IPS-15b (cell line): Measurements from ENCODE around the gene GET4.

ENCODE experiments used
- H3K27me3 ChIP-seq: one replicate; pipeline ENCODE4 v1.6.1; 2013; ENCODE audit warnings: low read length; ENCODE audit not compliant: control insufficient read depth, insufficient read depth
- H3K36me3 ChIP-seq: one replicate; pipeline ENCODE4 v1.6.1; 2013; ENCODE audit warnings: low read length; ENCODE audit not compliant: control insufficient read depth, insufficient read depth
- H3K4me1 ChIP-seq: one replicate; pipeline ENCODE4 v1.6.1; 2013; ENCODE audit warnings: mild to moderate bottlenecking, low read length; ENCODE audit not compliant: control insufficient read depth, insufficient read depth
- H3K4me3 ChIP-seq: one replicate; pipeline ENCODE4 v1.5.1; 2013; ENCODE audit warnings: low read depth, low read length
- H3K9ac ChIP-seq: one replicate; pipeline ENCODE4 v1.6.1; 2013; ENCODE audit warnings: low read depth, mild to moderate bottlenecking, low read length
- H3K9me3 ChIP-seq: one replicate; pipeline ENCODE4 v1.6.1; 2013; ENCODE audit warnings: mild to moderate bottlenecking, low read length; ENCODE audit not compliant: control insufficient read depth, insufficient read depth

Gene GET4

DNA sequence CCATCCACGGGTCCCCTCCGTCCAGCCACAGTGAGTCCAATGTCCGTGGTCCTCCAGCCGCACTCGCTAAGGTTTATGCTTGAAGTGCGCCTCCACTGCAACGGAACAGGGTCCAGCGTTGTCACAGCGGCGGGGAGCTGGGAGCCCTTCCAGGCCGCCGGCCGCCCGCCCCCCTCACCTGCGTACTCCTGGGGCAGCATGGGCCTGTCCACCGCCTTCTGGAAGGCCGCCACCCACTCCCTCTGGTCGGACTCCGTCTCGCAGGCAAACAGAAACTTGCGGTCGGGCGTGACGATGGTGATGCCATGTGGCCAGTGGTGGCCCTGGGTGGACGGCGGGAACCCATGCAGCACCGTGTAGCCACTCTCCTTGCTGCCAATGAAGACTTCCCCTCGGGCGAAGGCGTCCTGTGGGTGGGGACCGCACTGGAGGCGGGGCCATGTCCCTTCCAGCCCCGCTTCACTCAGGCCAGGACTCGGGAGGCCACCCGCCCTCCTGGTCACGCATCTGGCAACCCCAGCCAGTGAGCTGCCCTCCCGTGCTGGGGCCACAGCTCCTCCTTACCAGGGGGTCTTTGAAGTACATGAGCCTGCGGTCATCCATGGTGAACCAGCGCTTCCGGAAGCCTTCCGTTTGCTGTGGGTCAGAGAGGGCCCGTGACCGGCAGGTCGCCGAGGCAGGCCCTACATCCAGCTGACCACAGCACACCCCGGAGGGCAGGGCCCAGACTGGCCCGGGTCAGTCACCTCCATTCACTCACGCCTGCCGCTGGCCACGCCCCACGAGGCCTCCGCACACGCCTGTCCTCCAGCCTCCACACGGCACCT lies 22.7 kb downstream of the GET4 start:
- Histone ChIP-seq H3K4me3 (no peak overlapping the region), H3K36me3 (peaks cover 29% of the 10 kb centered on the region), H3K27me3 (no peaks in the 10 kb centered on the region), H3K9ac (no peak overlapping the region), H3K4me1 (no peaks in the 10 kb centered on the region), H3K9me3 (no peaks in the 10 kb centered on the region)

DNA sequence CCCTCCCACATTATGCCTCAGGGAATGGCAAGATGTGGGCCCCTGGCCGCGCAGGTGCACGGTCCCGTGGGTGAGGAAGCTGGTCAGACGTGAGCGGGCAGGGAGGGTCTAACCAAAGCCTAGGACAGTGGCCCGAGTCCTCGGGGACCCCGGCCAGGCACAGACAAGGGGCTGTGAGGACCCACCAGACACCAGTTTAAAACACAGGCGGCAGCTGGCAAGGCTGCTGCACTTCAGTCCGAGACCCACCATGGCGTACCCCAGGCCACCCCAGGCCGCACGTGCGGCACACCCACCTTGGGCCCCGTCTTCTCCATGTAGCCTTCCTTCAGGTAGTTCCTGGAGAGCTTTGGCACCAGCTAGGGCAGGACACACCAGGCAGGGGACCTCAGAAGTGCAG lies 23.5 kb downstream of the GET4 start:
- Histone ChIP-seq H3K4me3 (no peak overlapping the region), H3K9me3 (no peaks in the 10 kb centered on the region), H3K4me1 (no peaks in the 10 kb centered on the region), H3K27me3 (no peaks in the 10 kb centered on the region), H3K36me3 (peaks cover 23% of the 10 kb centered on the region), H3K9ac (no peak overlapping the region)

DNA sequence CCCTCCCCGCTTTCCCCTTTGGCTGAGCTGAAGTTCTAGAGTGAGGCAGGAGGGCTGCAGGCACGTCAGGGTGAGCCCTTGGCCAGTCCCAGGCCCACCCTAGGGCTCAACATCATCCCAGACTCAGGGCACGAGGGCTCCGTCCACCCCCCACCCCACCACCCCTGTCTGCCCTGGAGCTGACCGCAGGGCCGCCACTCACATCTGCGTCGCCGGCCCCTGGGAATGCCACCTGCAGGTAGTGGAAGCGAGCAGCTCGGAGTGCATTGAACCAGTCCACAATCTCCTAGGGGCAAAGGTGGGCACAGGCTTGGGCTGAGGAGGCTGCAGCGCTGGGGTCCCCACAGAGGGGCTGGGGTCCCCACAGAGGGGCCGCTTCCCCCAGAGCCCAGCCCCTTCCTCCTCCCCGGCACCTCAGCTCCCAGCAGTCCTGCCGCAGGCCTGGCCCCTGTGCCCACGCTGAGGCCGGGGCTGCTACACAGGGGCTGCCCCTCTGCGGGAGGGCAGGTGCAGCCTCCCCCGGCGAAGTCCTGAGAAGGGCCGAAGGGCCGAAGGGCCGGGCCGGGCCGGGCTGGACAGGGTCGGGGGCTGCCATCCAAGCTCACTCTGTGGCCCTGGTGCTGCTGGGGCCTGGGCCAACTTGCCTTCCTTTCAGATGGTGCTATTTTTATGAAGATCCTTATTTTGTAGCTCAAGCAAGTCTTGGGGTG lies 24.1 kb downstream of the GET4 start:
- Histone ChIP-seq H3K9ac (no peak overlapping the region), H3K4me1 (no peaks in the 10 kb centered on the region), H3K27me3 (peaks cover 5% of the 10 kb centered on the region), H3K4me3 (no peak overlapping the region), H3K36me3 (peaks cover 17% of the 10 kb centered on the region), H3K9me3 (no peaks in the 10 kb centered on the region)

DNA sequence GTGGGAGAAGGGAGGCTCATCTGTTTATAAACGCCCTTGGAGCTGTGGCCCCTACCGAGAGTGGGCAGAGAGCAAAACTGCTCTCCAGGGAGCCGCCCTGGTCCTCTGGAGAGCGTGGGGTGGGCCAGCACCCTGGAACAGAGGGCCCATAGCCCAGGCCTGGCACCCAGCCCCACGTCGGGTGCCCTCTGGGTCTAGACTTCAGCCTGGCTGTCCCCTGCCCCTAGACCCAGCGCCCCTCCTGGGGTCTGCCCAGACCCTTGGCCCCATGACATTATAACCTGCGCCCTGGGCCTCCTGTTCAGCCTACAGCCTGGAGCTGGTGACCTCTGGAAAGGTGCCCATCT lies 24.7 kb downstream of the GET4 start:
- H3K36me3 ChIP-seq = peaks cover 12% of the 10 kb centered on the region
- H3K4me3 ChIP-seq = no peak overlapping the region
- no peaks in the 10 kb centered on the region for H3K4me1 ChIP-seq
- H3K27me3 ChIP-seq = peaks cover 7% of the 10 kb centered on the region
- H3K9me3 ChIP-seq = no peaks in the 10 kb centered on the region
- H3K9ac ChIP-seq = no peak overlapping the region

DNA sequence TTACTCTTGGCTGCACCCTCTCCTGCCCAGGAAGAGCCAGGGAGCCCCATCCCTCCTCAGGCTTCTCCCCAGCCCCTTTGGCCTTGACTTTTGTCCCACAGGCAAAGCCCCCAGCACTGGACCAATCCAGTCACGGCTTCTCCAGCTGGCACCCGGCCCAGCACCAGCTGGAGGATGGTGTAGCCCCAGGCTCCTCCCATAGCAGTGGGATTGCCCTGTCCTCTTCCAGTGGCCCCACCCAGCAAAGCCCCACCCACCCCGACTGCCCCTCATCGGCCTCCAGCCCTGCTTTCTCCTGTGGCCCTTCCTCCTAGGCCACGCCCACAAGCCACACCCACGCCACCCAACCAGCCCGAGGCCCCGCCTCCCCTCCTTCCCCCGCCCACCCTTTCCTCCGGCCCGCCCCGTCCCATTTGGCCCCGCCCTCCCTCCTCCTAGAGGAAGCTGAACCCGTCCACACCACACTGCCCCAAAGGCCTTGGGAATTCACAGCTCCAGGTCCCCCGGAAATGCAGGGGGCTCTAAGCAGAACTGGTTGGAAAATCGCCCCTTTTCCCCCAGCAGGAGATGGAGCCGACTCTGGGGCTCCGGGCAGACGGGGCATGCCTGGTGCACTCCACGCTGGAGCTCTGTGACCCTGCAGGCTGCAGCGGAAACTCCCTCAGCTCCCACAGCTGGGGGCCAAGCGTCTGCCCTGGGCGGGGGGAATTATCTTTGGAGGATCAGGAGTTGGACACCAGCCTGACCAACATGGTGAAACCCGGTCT lies 25.2 kb downstream of the GET4 start:
- Histone ChIP-seq H3K9ac (peak overlapping the region; percentile 60), H3K4me1 (no peaks in the 10 kb centered on the region), H3K27me3 (peaks cover 12% of the 10 kb centered on the region), H3K36me3 (peaks cover 8% of the 10 kb centered on the region), H3K4me3 (no peak overlapping the region), H3K9me3 (no peaks in the 10 kb centered on the region)

DNA sequence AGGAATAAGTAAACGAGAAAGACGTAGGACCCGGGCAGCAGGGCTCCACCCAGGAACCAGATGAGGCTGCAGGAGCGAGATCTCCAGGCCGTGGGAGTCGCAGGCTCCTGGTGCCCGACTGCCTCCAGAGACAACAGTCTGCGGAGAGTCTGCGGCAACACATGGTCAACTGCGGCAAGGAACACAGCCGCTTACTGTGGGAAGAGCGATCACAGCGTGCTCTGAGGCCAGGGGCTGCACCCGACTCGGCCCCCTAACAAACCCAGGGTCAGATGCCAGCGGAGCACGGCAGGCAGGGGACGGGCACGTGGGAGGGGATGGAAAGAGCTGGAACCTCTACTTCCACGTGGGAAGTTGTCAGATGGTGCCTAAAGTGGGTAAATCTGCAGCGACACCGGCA lies 26.6 kb downstream of the GET4 start:
- H3K9ac ChIP-seq = no peak overlapping the region
- H3K4me1 ChIP-seq = no peaks in the 10 kb centered on the region
- H3K4me3 ChIP-seq = no peak overlapping the region
- no peaks in the 10 kb centered on the region for H3K9me3 ChIP-seq
- peaks cover under 1% of the 10 kb centered on the region for H3K36me3 ChIP-seq
- peaks cover 12% of the 10 kb centered on the region for H3K27me3 ChIP-seq

DNA sequence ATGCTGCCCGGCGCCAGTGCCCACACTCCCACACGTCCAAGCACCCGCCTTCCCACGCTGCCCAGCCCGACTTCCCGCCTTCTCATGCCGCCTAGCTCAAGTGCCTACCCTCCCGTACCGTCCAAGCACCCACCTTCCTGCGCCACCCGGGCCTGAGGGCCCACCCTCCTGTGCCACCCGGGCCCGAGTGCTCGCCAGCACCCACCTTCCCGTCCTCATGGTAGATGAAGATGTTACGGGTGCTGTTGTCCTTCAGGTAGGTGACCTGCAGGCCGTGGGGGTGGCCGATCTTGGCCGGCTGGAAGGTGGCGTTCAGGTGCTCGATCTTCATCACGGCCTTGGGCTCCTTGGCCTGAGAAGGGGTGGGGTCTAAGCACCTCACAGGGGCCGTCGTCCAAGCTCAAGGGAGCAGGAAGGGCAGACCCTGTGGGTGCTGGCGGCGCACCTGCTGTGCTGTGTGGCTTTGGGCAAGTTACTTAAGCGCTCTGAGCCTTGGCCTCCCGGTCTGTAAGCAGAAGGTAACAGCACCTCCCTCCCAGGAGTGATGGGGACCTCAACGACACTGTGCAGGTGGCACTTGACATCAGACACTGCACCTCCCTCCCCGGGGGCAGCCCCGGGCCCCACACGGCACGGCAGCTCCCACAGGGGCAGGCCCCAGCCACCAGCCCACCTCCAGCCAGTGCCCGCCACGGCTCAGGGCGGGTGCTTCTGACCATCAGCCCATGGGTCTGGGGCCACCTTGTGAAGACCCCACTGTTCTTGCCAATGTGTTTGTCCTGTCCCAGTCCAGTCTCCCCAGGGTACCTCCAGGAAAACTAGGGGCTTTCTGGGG lies 27.8 kb downstream of the GET4 start:
- Histone ChIP-seq H3K4me3 (no peak overlapping the region), H3K36me3 (no peaks in the 10 kb centered on the region), H3K4me1 (no peaks in the 10 kb centered on the region), H3K9ac (no peak overlapping the region), H3K27me3 (peaks cover 12% of the 10 kb centered on the region), H3K9me3 (no peaks in the 10 kb centered on the region)

DNA sequence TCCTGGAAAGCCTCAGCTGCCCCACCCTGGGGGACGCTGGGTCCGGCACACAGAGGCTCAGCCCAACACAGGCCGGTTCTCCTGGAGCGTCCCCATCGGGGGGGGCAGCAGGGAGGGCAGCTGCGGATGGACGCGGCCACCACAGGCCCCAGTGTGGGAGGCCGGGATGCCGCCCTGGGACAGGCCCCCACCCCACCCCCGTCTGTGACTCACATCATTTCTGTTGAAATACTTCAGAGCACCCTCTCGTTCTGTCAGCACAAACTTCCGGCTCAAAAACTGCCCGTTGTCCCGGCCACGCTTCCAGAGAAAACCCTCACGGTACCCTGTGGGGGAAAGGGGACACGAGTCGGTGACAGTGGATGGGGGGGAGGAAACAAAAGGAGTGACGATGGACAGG lies 28.5 kb downstream of the GET4 start:
- Histone ChIP-seq H3K4me1 (no peaks in the 10 kb centered on the region), H3K9me3 (no peaks in the 10 kb centered on the region), H3K4me3 (no peak overlapping the region), H3K27me3 (peaks cover 12% of the 10 kb centered on the region), H3K9ac (no peak overlapping the region), H3K36me3 (no peaks in the 10 kb centered on the region)

DNA sequence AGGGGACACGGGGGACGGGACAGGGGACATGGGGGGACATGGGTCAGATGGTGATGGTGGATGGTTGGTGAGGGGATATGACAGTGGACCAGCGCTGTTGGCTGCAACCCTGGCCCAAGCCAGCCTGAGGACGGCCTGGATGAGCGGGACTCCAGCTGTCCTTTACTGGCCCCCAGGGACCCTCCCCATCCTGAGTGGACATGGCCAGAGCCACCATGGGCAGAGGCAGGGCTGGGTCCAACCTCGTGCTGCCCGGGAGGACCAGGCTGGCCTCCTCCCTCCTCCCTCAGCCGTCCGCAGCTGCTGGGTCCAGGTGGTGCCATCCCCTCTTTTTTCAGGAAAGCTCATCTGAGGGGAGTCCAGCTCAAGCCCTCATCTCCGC lies 30.4 kb downstream of the GET4 start:
- H3K4me3 ChIP-seq = no peak overlapping the region
- no peaks in the 10 kb centered on the region for H3K9me3 ChIP-seq
- no peak overlapping the region for H3K9ac ChIP-seq
- peaks cover 12% of the 10 kb centered on the region for H3K27me3 ChIP-seq
- H3K4me1 ChIP-seq = no peaks in the 10 kb centered on the region
- no peaks in the 10 kb centered on the region for H3K36me3 ChIP-seq

DNA sequence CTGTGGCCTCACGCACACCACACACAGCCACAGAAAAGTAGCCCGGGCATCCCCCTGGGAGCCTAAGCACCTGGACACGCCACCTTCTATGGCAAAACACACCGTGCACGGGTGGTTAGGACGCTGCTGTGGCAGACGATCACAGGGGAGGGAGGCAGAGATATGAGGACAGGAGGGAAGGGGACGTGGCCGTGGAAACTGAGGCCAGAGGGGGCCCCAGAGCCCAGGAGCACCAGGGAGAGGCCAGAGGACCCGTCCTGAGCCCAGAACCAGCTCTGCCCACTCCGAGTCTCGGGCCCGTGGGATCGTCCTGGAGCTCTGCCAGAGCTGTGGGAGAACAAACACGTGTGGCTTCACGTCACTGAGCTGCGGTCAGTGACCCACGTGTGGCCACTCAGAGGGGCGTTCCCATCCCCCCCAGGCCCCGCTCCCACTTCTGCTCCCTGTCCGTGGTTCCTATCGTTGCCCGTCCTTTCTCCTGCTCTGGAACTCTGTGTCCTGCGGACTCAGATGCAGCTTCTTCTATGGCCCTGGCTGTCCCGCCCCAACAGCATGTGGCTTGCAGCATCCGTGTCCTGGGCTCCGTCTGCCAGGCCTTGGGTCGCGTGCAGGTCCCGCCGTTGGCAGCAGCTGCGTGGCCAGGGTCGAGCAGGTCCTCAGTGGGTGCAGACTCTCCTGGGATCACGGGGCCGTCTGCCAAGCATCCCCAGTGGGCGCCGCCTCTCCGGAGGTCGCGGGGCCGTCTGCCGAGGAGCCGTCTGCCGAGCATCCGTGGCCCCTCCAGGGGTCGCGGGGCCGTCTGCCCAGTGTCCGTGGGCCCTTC lies 31.0 kb downstream of the GET4 start:
- Histone ChIP-seq H3K4me1 (no peaks in the 10 kb centered on the region), H3K9ac (no peak overlapping the region), H3K27me3 (peaks cover 12% of the 10 kb centered on the region), H3K36me3 (no peaks in the 10 kb centered on the region), H3K9me3 (no peaks in the 10 kb centered on the region), H3K4me3 (no peak overlapping the region)
